K562 (cell line): ENCODE measurements around the gene ZNF521. TPM values are rescaled to one million over a fixed set of nuclear protein-coding genes. Genes with fewer than 3 reads are reported as not detected.
A peak's percentile ranks its signal among the peaks of the same experiment; 100 is the strongest.

ENCODE experiments used
- ATAC-seq: fragments of 200-7000 bp; cut with Tn5 transposase; 3 replicates; pipeline ENCODE4 v1.9.1; 2020; ENCODE audit warnings: moderate library complexity
- BruUV-seq: library from RNA; stranded (reverse); fragments of 400-500 nt; replicated peaks from 2 replicates; lab custom pipeline; 2021; lab: Mats Ljungman, UMichigan
- CTCF ChIA-PET: fragments of 300-600 bp; formaldehyde crosslinking; extraction: SDS; loops from one replicate; lab custom pipeline; 2021; ENCODE audit warnings: low intra/inter-chr PET ratio; lab: Yijun Ruan, JAX
- POLR2A ChIA-PET: fragments of 300-600, 350-650 bp; sonication (Branson Sonifier 250); formaldehyde crosslinking; extraction: SDS; loops from one replicate; lab custom pipeline; 2021; ENCODE audit warnings: antibody characterized with exemption, inconsistent platforms; lab: Yijun Ruan, JAX
- DNase-seq, 4 experiments: peaks; one replicate each; pipeline versions ENCODE4 v3.0.0 to v3.0.0-alpha.2; 2011 to 2018; ENCODE audit warnings: low spot score in 3 of 4, mixed read lengths in 3 of 4; ENCODE audit errors: extremely low read depth in 1 of 4
- FAIRE-seq: peaks from 2 replicates; lab custom pipeline; 2011; peaks lifted over from hg19 to GRCh38; lab: Jason Lieb, UNC
- H2AFZ ChIP-seq: 2 replicates; pipeline ENCODE4 v1.6.0; 2011; ENCODE audit warnings: low read depth, low read length, control low read depth, inconsistent platforms
- H3K27ac ChIP-seq: fragments of 200-600 bp; 3 replicates; pipeline ENCODE4 v1.8.0; 2011; ENCODE audit warnings: low read depth, mild to moderate bottlenecking, control low read depth, inconsistent platforms, low read length, moderate library complexity, mixed read lengths; ENCODE audit errors: extremely low read depth
- H3K27me3 ChIP-seq, 2 experiments: fragments of 300-600 bp in 1 of 2; 2 replicates in 1 of 2; 3 replicates in 1 of 2; pipeline versions ENCODE4 v1.6.0 to v1.8.0; 2011; ENCODE audit warnings: inconsistent platforms in 2 of 2, low read length in 2 of 2, mild to moderate bottlenecking in 1 of 2, mixed read lengths in 1 of 2, moderate library complexity in 1 of 2; ENCODE audit not compliant: control insufficient read depth in 2 of 2, insufficient read depth in 2 of 2
- H3K36me3 ChIP-seq: fragments of 300-600 bp; 3 replicates; pipeline ENCODE4 v1.8.0; 2011; ENCODE audit warnings: mild to moderate bottlenecking, low read length, inconsistent platforms; ENCODE audit not compliant: control insufficient read depth, insufficient read depth
- H3K4me1 ChIP-seq, 2 experiments: fragments of 200-600 bp in 1 of 2; replicated peaks in 1 of 2; 2 replicates in 1 of 2; 3 replicates in 1 of 2; pipeline versions ENCODE4 v1.5.1 to v1.8.0; 2011; ENCODE audit warnings: inconsistent platforms in 2 of 2, low read length in 2 of 2, mild to moderate bottlenecking in 1 of 2, mixed read lengths in 1 of 2, moderate library complexity in 1 of 2; ENCODE audit not compliant: control insufficient read depth in 2 of 2, insufficient read depth in 2 of 2
- H3K4me2 ChIP-seq: 2 replicates; pipeline ENCODE4 v1.6.1; 2011; ENCODE audit warnings: low read length, control low read depth, inconsistent platforms, mixed read lengths; ENCODE audit not compliant: insufficient read depth
- H3K4me3 ChIP-seq: fragments of 200-600 bp; sonication (generic), shearing (Covaris generic); 2 replicates; pipeline ENCODE4 v1.5.1; 2016; ENCODE audit warnings: control low read depth, inconsistent platforms
- H3K79me2 ChIP-seq: fragments of 200-600 bp; 3 replicates; pipeline ENCODE4 v1.8.0; 2011; ENCODE audit warnings: low read length, inconsistent platforms; ENCODE audit not compliant: control insufficient read depth, insufficient read depth
- H3K9ac ChIP-seq, 2 experiments: 2 replicates each; pipeline versions ENCODE4 v1.6.0 to v1.6.1; 2011; ENCODE audit warnings: low read depth in 2 of 2, low read length in 2 of 2, control low read depth in 1 of 2, inconsistent platforms in 1 of 2, mild to moderate bottlenecking in 1 of 2, mixed read lengths in 1 of 2; ENCODE audit not compliant: insufficient read depth in 1 of 2
- H3K9me1 ChIP-seq: one replicate; pipeline ENCODE4 v1.6.0; 2011; ENCODE audit warnings: inconsistent platforms, mild to moderate bottlenecking, low read length, moderate library complexity; ENCODE audit not compliant: control insufficient read depth, insufficient read depth
- H3K9me3 ChIP-seq: replicated peaks from 2 replicates; pipeline ENCODE4 v1.5.1; 2011; ENCODE audit warnings: low read depth, low read length, inconsistent platforms; ENCODE audit not compliant: control insufficient read depth, insufficient read depth
- H4K20me1 ChIP-seq: replicated peaks from 2 replicates; pipeline ENCODE4 v1.6.1; 2011; ENCODE audit warnings: low read length, inconsistent platforms, mixed read lengths; ENCODE audit not compliant: control insufficient read depth, insufficient read depth
- TFAP4 ChIP-seq: sonication (generic); formaldehyde crosslinking; IDR thresholded peaks from 2 replicates; pipeline ENCODE4 v1.8.0; 2022; ENCODE audit warnings: missing genetic modification reagents, mild to moderate bottlenecking, moderate library complexity, borderline replicate concordance
- ZKSCAN1 ChIP-seq: fragments of 150-350 bp; IDR thresholded peaks from 2 replicates; pipeline ENCODE4 v1.6.1; 2016; ENCODE audit warnings: low read depth, low read length
- WGBS: fragments of 100-300 bp; shearing (Covaris generic); methylation state at CpG from one replicate; pipeline ENCODE4 v1.1.6; 2016; ENCODE audit warnings: low coverage, mixed read lengths; ENCODE audit not compliant: insufficient coverage; ENCODE audit errors: missing lambda C conversion rate; 5-methylcytosine and 5-hydroxymethylcytosine counted together
- in situ Hi-C: fragments of 300-500 bp; cut with MboI; formaldehyde crosslinking; loops from 4 replicates; pipeline ENCODE4 v1.15.0; 2018; ENCODE audit warnings: inconsistent platforms, mixed read lengths
- intact Hi-C: fragments of 100-400 bp; cut with micrococcal nuclease; formaldehyde crosslinking; loops from 2 replicates; pipeline ENCODE4 v1.14.2; 2022
- polyA plus RNA-seq, 8 experiments: library from polyadenylated mRNA; depleted of rRNA in 4 of 8; stranded (reverse) in 5 of 8; unstranded in 3 of 8; fragments of >200 nt; fragmentation: Nextera tagmentation in 2 of 8; fragmentation: Illumina TruSeq in 1 of 8; extraction: Ambion mirVana in 2 of 8; extraction: Trizol in 1 of 8; gene quantifications; 2 replicates each; pipeline versions ENCODE4 v1.2.1 to v1.2.3, GENCODE V29; 2011 to 2014; ENCODE audit warnings: inconsistent platforms in 1 of 8, missing spikeins in 1 of 8
- total RNA-seq, 7 experiments: library from RNA; depleted of rRNA in 6 of 7; stranded (reverse); fragments of >200 nt in 6 of 7; fragmentation: Illumina TruSeq in 2 of 7; extraction: Trizol in 2 of 7; gene quantifications; 2 replicates each; pipeline versions ENCODE4 v1.2.1 to v1.2.3, GENCODE V29; 2011 to 2021; ENCODE audit warnings: low replicate concordance in 1 of 7

ZNF521 gene
- total and polyA plus RNA-seq, 9 of the 15 experiments (the other 6 are each of a cell fraction or from before 2014, with no cell fraction given), result 1.2 to 5.8 (median 1.6) TPM

- BruUV-seq, result no TSS peak
Measured at GRCh38 chr18:25234322-25234639, 117.7 kb downstream of the ZNF521 start.

More at GRCh38 chr18:25234322-25234639, 117.7 kb downstream of the ZNF521 start:
- Histone ChIP-seq H3K79me2 (no peaks in the 10 kb centered on the region), H3K4me2 (no peak overlapping the region), H3K36me3 (no peaks in the 10 kb centered on the region), H3K4me3 (no peak overlapping the region), H3K9ac (no peak overlapping the region), H2AFZ (no peak overlapping the region), H3K27ac (no peak overlapping the region)
- 3% methylated on average over 1 of the region's 1 CpG for WGBS
- no peak for TF ChIP-seq TFAP4 (CRISPR knock-in tag)
- peak; percentile 56; the same call in 1 of the 2 replicates for TF ChIP-seq ZKSCAN1
- TF ChIP-seq, all 486 proteins: peak for 1
- POLR2A ChIA-PET, result no interaction called here
- ATAC-seq (no peak), DNase-seq (no peak), FAIRE-seq (no peak)
- CTCF ChIA-PET, result interaction anchor here (0.6 kb wide), 1 partner anchor 21 kb away, joined by 4 read pairs; no protein-coding TSS in a partner anchor
- no peaks in the 10 kb centered on the region for H4K20me1 ChIP-seq
- no peaks in the 10 kb centered on the region for H3K9me3 ChIP-seq
- H3K4me1 ChIP-seq, result peaks cover 0 to 1% of the 10 kb centered on the region in 2 experiments; a peak in 2 of 5 replicates
- intact Hi-C loops (loop anchor here (10.0 kb wide), 1 partner anchor 359 kb away; no protein-coding TSS in a partner anchor), in situ Hi-C loops (no loop called here)
- H3K27me3 ChIP-seq, result no peaks in the 10 kb centered on the region
- H3K9me1 ChIP-seq, result no peaks in the 10 kb centered on the region
